GM12875 (cell line): ENCODE measurements around the gene CYB561D2.

Source experiments
- H3K4me3 ChIP-seq: one replicate; pipeline ENCODE4 v1.5.1; 2011; ENCODE audit warnings: low read depth, low read length, control low read depth
- TF ChIP-seq, protein P1 (sequence below): IDR thresholded peaks from 2 replicates; pipeline ENCODE4 v1.5.1; 2011; ENCODE audit warnings: low read depth, mild to moderate bottlenecking, control low read depth, inconsistent platforms, low read length, moderate library complexity, borderline replicate concordance; ENCODE audit not compliant: insufficient read depth

CYB561D2 gene

GRCh38 chr3:50351323-50351697 is 648 bp downstream of the CYB561D2 start:
- TF ChIP-seq, protein P1, sequence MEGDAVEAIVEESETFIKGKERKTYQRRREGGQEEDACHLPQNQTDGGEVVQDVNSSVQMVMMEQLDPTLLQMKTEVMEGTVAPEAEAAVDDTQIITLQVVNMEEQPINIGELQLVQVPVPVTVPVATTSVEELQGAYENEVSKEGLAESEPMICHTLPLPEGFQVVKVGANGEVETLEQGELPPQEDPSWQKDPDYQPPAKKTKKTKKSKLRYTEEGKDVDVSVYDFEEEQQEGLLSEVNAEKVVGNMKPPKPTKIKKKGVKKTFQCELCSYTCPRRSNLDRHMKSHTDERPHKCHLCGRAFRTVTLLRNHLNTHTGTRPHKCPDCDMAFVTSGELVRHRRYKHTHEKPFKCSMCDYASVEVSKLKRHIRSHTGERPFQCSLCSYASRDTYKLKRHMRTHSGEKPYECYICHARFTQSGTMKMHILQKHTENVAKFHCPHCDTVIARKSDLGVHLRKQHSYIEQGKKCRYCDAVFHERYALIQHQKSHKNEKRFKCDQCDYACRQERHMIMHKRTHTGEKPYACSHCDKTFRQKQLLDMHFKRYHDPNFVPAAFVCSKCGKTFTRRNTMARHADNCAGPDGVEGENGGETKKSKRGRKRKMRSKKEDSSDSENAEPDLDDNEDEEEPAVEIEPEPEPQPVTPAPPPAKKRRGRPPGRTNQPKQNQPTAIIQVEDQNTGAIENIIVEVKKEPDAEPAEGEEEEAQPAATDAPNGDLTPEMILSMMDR, result no peak
- H3K4me3 ChIP-seq, result peak overlapping the region; percentile 99

DNA sequence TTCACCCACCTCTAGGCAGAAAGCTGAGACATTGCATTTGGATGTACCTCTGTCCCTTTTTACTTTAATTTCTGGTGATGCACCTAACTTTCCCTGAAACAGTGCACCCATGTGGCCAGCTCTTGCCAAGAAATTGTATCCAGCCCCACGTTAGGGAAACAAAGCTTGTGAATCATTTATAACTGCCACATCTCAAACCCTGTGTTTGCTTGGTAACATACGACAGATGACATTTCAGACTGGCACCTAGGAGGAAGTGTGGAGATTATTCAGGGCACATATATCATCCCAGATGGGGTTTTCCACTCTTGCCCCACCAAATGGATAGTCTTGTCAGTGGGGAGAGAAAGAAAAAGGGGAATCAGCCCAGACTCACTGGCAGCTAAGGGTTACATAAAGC is 2.1 kb downstream of the CYB561D2 start:
- TF ChIP-seq, protein P1, result 0 out of 2 replicates have a peak, but pooled peaks have one; percentile 10
- H3K4me3 ChIP-seq, result no peak overlapping the region

DNA sequence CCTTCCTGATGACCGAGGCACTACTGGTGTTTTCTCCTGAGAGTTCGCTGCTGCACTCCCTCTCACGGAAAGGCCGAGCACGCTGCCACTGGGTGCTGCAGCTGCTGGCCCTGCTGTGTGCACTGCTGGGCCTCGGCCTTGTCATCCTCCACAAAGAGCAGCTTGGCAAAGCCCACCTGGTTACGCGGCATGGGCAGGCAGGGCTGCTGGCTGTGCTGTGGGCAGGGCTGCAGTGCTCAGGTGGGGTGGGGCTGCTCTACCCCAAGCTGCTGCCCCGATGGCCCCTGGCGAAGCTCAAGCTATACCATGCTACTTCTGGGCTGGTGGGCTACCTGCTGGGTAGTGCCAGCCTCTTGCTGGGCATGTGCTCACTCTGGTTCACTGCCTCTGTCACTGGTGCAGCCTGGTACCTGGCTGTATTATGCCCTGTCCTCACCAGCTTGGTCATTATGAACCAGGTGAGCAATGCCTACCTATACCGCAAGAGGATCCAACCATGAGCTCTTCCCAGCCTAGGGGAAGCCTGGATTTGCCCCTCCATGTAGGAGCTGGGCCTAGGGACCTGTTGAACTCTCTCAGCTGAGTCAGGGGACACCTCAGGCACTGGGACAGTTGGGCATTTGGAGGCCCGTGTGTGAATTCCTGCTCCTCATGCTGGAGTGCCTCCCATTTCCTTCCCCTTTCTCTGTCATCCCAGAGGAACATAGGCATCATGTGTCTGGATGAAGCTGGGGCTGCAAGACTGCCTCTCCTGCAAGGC is 2.8 kb downstream of the CYB561D2 start:
- no peak overlapping the region for H3K4me3 ChIP-seq
- TF ChIP-seq, protein P1, result no peak

DNA sequence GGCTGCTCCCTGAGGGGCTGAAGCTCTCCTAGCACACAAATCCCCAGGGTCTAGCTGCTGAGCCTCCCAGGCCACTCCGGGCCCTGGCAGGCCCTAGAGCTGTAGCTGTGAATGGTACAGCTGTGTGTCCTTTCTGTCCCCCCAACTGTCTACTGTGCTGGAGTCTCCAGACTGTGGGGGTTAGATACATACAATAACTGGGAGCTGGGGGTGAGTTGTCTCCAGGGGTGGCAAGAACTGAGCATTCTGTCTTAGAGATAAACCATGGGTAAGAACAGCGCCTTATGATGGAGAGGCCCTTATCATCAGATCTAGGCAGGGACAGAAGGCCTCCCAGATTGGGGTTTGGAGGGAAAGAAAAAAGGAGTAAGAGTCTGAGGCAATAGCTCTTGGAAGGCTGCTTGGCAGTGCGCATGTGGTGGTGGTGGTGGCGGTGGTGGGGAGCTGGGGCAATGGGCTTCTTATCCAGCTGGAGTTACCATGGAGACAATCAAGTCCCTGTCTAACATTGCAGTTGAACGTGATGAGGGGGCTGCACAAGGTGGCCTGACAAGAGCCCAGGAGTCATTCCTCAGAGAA is 3.6 kb downstream of the CYB561D2 start:
- TF ChIP-seq, protein P1, result no peak
- H3K4me3 ChIP-seq, result no peak overlapping the region

DNA sequence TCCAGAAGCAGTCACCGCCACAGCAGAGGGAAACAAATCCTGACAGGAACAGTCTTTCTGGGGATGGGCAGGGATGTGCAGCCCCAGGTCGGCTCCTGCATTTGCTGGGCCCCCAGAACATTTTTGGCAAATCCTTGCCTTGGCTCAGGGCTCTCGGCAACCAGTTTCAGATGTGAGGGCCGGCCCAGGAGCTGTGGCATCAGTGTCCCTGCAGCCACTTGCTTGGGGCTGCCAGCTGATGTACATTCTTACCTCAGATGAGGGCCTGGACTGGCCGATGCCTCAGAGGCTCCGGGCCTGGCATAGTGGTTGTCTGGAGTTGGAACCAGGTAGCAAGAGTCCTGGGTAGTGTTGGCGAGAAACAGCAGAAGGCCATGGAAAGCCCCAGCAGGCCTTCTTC is 4.2 kb downstream of the CYB561D2 start:
- TF ChIP-seq, protein P1, result no peak
- no peak overlapping the region for H3K4me3 ChIP-seq

DNA sequence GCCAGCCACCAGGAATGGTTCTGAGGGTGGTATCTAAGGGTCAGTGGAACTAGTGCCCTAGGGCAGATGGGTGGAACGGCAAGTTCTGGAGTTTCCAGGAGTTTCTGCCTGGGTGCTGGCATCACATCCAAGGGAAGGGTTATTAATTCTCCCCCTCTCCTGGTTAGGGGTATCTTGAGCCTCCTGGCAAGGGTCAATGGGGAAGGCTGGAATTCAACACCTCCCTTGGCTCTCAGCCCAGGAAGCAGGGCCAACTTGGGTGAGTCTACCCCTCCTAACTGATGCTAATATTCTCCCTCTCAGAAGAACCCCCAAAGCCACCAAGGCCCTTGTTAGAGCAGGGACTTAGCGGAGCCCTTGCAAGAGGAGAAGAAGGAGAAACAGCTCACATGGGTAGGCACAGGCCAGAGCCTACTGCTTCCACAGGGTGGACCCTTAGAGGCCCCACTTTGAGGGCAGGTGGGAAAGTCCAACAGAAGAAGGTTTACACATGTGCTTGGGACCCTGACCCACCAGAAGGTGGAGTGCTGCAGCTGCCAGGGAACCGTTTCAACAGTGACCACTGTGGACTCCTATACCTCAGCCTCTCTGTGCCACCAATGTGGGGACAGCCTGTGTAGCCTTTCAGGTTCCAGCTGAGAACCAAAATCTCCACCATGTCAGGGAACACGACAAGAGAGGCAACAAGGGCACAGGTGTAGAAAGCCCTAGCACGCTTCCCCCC is 5.3 kb downstream of the CYB561D2 start:
- TF ChIP-seq, protein P1, result no peak
- no peak overlapping the region for H3K4me3 ChIP-seq
